GM12892 (cell line): Measurements from ENCODE around the gene OR5AC2.

ENCODE experiments used
- POLR2A ChIP-seq: IDR thresholded peaks from 2 replicates; pipeline ENCODE4 v1.6.1; 2011; ENCODE audit warnings: low read depth, low read length, control low read depth
- POLR2AphosphoS5 ChIP-seq: IDR thresholded peaks from 2 replicates; pipeline ENCODE4 v1.6.1; 2011; ENCODE audit warnings: low read depth, low read length, control low read depth

- TF ChIP-seq POLR2AphosphoS5 (no peak), POLR2A (no peak)
These were observed 37.7 kb upstream of the OR5AC2 start for GRCh38 chr3:98049271-98049670.
